NCI-H2171 treated with DMSO at 0.1 percent for 48 hours (cell line): Measurements from ENCODE around the gene SV2C.

Experiments
- DNase-seq: peaks from one replicate; lab custom pipeline; 2025; lab: John Stamatoyannopoulos, UW

Gene SV2C

DNA sequence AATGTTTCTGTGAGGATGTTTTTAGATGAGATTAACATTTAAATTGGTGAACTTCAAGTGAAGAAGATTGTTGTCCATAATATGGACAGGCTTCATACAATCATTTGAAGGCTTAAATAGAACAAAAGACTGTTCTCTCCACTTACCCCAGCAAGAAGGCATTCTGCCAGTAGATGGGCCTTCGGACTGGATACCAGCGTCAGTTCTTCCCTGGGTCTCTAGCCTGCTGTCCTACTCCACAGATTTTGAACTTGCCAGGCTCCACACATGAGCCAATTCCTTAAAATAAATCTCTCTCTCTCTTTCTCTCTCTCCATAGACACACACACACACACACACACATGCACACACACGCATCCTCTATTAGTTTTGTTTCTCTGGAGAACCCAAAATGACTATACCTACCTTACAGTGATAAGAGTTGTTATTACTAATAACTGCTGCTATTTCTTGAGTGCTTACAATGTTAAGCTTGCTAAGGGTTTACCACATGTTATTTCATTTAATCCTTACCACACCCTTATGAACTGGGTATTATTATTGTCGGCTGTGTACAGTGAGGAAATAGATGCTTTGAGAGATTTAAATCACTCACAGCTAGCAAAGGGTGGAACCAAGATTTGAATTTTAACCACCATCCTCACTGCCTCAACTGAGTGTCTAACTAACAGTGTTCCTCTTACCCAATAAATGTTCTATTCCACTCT lies 300.1 kb downstream of the SV2C start:
- DNase-seq = no peak

DNA sequence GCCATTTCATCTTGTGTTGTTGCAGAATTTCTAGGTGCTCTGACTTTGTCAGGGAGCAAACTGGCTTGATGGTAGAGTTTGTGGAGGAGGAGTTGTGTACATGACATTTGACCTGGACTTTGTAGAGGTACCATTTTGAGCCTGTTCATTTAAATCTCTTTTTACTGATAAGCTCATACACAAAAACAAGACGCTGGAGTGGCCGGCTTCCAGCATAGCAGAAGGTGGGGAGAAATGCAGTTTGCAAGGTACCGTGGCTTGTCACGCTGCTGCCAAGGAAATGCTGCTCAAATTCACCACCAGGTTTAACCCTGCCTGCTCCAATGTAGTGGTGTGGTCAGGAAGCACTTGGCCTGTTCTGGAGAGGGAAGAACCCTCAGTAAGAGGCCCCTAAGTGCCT lies 301.0 kb downstream of the SV2C start:
- DNase-seq = no peak

DNA sequence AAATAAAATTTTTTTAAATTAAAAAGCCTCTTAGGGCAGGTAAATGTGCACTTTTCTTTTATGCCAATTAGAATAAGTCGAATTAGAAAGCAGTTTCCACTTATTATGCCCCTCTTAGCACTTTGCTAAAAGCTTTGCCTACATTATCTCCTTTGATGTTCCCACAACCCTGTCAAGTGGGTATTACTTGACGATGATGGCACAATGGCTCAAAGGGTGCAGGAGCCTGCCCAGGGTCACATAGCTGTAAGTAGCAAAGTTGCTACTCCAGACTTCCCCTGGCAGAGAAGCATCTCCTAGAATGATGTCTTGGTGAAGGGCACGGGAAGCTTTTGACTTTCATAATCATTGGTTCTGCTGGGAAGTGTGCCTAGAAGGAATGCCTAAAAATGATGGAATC lies 301.5 kb downstream of the SV2C start:
- no peak for DNase-seq

DNA sequence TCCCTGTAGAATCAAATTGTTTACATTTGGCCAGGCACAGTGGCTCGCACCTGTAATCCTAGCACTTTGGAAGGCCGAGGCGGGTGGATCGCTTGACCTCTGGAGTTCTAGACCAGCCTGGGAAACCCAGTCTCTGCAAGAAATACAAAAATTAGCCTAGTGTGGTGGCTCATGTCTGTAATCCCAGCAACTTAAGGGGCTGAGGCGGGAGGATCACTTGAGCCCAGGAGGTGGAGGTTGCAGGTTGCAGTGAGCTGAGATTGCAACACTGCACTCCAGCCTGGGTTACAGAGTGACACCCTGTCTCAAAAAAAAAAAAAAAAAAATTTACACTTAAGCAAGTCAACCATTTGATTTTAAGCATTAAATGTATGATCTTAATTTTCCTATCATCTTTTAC lies 302.4 kb downstream of the SV2C start:
- no peak for DNase-seq

DNA sequence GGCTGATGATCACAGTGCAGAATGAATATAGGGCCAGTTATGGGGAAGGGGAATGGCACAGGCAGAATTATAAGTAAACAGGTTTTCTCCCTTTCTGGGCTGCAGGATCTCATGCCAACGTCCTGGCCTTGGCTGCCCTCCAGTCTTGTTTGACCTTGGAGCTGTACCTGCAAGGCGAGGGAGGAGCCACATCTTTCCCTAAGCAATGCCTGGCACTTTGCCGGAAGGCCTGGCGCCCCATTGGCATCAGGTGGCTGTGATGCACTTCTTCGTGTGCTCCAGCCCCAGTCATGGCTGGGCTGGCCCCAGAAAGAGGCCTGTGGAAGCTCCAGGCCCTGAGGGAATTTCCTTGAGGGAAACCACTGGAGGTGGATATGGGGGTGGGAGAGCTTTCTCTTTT lies 303.2 kb downstream of the SV2C start:
- DNase-seq = no peak

DNA sequence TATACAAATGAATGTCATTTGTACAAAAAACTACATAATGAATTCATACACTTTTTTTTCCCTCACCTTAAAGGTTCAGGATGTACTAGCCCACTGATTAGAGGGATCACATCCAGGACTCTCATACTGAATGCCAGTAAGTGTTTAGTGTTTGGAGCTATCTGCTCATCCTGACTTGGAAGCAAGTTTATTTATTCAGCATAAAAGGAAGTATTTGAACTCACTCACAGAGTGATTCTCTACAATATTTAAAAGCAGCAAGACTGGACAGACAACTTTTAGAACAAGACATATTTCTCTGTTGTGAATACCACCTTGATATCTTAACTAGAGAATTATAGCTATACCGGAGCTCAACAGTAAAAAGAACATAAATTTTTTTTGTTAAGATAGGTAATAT lies 305.1 kb downstream of the SV2C start:
- DNase-seq = no peak

DNA sequence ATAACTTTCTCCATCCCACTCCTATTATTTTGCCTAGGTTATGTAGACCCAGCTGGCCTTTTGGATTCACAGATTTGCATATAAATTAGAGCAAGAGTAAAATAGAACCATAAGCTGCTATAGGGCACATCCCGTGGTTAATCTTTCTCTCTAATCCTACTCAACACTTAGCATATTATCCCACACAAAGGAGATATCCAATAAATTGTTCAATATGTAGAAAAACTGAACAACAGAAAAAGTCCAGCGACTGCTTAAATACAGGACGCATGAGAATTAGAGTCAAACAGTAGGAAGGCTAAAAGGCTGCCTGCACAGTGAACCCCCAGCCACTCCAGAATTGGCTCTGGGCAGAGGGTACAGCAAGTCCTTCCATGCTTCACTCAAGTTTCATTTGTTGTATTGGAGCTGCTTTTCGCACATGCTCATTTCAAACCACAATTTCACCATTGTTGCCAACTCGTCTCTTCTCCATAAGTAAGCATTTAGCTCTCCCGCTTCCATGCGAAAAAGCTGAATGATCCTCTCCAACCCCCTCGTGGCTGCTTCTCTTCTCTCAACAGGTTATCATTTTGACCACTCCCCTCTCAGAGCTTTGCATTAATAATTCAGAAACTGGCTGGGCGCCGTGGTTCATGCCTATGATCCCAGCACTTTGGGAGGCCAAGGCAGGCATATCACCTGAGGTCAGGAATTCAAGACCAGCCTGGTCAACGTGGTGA lies 305.8 kb downstream of the SV2C start:
- no peak for DNase-seq

DNA sequence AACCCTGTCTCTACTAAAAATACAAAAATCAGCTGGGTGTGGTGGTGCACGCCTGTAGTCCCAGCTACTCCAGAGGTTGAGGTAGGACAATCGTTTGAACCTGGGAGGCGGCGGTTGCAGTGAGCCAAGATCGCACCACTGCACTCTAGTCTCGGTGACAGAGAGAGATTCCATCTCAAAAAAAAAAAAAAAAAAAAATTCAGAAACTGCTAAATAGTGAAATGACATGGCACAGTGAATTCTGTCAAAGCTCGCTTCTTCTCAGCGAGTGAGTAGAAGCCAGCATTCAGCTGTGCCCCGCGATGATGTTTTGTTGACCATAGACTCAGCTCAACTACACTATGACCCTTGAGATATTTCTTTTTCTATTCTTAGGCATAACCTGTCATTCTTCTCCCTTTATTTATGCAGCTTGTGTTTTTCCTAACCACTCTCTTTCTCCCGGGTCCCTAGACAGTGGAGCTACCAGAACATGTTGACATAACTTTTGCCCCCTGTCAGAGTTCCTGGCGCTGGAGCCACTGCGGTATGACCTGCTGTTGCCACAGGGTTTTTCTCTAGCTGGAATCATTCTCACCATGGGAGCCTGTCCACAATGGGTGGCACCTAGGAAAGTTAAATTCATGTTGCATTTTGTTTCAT lies 306.5 kb downstream of the SV2C start:
- no peak for DNase-seq

DNA sequence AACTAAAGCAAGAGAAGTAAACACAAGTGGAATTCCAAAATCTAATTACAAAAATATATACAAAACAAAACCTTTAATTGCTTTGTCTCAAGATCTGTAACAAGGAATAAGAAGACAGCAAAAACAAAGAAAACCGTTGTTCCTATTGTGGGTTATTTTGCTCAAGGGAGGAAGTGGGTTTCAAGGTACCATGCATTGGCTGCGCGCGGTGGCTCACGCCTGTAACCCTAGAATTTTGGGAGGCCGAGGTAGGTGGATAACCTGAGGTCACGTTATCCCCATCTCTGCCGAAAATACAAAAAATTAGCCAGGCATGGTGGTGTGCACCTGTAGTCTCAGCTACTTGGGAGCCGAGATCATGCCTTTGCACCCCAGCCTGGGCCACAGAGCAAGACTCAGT lies 307.8 kb downstream of the SV2C start:
- DNase-seq = no peak

DNA sequence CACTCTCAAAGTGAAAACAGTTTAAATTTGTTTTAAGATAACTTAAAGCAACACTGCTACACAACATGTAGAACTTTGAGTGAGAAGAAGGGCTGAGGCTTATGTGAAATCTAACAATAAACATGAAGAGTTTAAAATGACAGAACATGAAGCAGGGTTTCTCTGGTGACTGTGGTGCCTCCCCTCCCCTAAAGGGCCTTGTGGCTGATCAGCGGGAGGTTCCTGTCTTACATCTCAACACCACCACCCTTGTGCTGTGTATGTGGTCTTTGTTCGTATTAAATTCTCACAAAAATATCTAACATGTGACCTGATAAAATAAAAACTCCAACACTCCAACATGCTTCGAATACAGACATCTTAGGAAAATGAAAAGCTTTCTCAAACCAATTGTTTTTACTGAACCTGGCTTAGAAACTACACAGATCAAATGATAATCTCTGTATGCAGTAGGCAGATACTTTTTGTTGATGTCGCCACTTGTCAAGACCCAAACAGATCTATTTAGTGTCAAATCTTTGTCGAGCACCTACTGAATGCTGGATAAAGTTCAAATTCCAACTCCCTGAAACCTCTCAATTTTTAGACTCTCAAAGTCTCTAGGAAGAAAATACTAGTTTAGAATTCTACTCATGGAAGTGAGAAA lies 310.0 kb downstream of the SV2C start:
- no peak for DNase-seq

DNA sequence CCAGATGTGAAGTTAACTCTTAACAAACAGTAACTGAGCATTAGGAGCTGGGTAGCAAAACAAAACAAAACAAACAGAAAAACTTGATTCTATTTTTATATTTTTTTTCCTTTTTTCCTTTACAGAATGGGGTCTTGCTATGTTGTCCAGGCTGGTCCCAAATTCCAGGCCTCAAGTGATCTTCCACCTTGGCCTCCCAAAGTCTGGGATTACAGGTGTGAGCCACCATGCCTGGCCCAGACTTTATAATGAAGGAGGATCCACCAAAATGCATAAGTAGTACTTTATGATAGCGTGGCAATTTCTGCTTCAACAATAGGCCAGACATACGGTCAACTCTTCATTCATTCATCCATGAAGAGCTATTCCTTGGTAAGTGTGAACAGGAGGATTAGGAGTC lies 314.0 kb downstream of the SV2C start:
- no peak for DNase-seq

DNA sequence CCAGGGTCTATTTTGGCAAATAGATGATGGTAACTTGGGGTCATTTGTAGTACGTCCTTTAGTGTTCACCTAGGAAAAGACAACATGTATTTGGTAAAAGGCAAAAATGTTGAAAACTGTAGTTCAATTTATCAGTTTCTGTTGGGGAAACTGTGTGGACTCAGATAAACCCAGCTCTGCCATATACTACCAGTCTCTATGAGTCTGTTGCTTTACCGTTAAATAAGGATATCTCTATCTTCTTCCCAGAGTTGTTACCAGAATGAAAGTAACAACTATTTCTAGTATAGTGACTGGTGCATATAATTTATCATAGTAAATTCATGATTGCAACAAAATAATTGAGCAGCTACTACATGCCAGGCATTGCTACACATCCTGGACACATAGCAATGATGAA lies 316.1 kb downstream of the SV2C start:
- no peak for DNase-seq

DNA sequence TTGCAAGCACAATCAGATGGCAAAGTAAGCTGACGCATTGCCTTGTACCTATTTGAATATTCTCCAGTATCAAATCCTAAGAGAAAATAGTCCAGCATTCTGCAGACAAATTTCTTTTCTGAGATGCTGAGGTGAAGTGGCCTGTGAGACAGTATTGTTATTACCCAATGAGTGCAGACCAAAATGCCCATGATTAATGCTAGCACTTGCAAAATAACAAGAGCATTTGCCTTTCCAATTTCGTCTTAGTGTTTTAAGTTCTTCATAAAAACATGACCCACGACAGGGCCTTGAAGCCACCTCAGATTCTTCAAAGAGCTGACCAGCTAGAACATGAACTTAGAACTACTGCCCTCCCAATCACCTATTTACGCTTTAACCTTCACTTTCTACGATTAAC lies 317.3 kb downstream of the SV2C start:
- DNase-seq = no peak

DNA sequence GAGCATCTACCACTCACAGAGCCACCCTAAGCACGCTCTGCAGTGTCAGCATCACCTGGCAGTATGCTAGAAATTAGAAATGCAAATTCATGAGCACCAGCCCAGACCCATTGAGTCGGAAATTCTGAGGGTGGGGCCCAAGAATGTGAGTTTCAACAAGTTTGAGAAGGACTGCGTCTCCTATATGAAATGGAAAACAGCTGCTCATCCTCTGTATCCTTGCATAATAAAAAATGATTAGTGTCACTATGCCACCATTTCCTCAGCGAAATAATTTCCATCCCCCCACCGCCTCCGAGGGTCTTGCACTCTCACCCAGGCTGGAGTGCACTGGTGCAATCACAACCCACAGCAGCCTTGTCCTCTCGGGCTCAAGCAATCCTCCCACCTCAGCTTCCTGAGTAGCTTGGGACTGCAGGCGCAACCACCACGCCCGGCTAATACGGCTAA lies 318.6 kb downstream of the SV2C start:
- no peak for DNase-seq

DNA sequence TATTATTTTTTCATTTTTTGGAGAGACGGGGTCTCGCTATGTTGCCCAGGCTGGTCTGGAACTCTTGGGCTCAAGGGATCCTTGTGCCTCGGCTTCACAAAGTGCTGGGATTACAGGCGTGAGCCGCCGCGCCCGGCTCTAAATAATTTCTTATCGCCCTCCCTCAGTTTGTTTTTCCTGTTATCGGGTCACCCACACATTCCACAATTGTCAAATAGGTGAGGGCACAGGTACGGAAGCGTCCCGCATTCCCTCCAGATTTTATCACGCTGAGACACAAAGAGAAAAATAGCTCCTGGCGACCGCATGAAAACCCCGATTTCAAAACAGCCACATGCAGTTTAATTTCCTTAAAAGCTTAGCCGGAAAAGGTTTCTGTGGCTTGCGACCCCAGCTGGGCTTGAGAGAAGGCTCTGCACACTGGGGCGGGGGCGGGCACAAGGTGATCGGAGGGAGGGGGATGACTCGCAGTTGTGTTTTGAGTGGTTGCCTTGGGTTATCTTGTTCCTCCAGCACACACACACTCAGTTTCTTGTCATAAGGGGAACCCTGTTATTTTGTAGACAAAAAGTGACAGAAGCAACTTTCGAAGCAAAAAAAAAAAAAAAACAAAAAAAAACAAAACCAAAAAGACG lies 319.2 kb downstream of the SV2C start:
- DNase-seq = no peak

DNA sequence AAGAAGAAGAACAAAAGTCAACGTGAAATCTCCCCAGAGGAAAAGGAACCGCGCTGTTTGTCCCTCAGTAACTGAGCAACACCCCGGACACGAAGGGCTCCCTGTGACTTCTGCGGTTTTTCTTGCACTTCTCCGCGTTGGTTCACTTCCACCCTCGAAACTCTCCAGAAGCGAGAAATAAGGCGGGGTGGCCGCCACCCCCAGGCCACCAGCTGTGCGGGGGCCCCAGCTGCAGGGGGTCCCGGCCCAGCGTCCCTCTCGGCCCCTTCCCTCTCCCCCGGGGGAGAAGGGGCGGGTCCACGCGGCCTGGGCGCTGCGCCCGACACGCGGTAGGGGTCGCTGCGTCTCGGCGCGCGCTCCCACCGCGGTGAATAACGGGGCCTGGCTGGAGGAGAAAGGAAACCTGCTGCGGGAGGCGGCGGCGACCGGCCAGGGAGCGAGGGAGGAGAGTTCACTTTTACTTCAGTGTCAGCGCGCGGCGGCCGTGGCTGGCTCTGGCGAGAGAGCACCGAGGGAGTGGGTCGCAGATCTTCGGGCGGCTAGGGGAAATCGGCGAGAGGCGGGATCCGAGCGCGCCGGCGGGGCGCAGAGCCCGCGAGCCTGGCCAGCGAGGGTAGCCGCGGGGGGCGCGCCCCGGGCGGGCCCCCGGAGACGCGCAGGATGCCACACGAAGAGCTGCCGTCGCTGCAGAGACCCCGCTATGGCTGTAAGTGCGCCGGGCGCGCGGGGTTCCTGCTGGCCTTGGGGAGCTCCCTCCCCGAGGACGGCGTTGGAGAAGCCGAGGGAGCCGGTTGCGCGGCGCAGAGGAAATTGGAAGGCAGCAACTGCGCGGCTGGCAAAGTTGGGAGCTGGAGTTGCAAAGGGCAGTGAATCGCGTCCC lies 319.9 kb downstream of the SV2C start, which contains the start of gene IQGAP2:
IQGAP2 (plus strand) TSS at position 400 of the 880 bp plus-strand sequence; CDS start at position 661, 261 bp downstream.
- DNase-seq = peak; percentile 5
